ENCODE results near the gene LPP.

Gene LPP

DNA sequence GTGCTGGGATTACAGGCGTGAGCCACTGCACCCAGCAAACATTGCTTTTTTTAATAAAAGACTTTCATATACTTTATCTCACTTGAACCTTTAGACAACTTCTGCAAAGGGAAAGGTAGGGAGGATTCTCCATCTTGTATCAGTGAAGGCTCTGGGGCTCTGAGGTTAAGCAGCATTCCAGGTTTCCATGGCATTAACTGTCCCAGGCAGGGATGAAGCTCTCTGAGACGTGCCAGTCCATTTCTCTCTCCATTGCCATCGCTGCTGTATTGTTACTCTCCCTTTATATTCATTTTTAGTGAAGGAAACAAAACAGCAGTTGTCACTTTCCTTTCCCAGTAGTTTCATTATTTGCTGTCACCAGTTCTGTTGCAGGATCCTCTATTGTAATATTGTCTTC is 342.4 kb downstream of the LPP start:
- ChIA-PET POLR2A (ENCODE audit: low non-redundant PET) (no interaction called here), CTCF (no interaction called here)
- no peak for DNase-seq (ENCODE audit: low spot score)
- TF ChIP-seq, protein P1, sequence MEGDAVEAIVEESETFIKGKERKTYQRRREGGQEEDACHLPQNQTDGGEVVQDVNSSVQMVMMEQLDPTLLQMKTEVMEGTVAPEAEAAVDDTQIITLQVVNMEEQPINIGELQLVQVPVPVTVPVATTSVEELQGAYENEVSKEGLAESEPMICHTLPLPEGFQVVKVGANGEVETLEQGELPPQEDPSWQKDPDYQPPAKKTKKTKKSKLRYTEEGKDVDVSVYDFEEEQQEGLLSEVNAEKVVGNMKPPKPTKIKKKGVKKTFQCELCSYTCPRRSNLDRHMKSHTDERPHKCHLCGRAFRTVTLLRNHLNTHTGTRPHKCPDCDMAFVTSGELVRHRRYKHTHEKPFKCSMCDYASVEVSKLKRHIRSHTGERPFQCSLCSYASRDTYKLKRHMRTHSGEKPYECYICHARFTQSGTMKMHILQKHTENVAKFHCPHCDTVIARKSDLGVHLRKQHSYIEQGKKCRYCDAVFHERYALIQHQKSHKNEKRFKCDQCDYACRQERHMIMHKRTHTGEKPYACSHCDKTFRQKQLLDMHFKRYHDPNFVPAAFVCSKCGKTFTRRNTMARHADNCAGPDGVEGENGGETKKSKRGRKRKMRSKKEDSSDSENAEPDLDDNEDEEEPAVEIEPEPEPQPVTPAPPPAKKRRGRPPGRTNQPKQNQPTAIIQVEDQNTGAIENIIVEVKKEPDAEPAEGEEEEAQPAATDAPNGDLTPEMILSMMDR (conservative IDR thresholded peaks at IDR 0.05; ENCODE audit: low read depth): no peak
- no peak overlapping the region for H3K27ac ChIP-seq

DNA sequence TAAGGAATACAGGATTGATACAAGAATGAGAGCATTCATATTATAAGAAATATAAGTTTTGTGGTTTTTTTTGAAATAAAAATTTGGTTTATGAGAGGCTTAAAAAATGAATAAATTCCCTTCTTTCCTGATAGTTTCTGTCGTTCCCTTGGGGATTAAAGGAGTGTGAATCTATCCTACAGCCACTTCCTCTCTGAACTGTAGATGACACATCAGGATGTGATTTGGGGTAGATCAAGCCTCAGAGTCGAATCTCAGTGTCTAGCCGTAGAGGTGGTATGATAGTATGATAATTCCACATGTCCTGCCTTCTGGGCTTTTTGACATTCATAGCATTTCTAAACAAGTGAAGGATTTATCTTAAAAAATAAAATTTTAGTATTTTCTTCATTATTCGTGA is 343.1 kb downstream of the LPP start:
- CTCF ChIA-PET: no interaction called here
- no peak overlapping the region for H3K27ac ChIP-seq
- no peak for DNase-seq (ENCODE audit: low spot score)
- POLR2A ChIA-PET (ENCODE audit: low non-redundant PET): no interaction called here
- TF ChIP-seq, protein P1 (conservative IDR thresholded peaks at IDR 0.05; ENCODE audit: low read depth): no peak

DNA sequence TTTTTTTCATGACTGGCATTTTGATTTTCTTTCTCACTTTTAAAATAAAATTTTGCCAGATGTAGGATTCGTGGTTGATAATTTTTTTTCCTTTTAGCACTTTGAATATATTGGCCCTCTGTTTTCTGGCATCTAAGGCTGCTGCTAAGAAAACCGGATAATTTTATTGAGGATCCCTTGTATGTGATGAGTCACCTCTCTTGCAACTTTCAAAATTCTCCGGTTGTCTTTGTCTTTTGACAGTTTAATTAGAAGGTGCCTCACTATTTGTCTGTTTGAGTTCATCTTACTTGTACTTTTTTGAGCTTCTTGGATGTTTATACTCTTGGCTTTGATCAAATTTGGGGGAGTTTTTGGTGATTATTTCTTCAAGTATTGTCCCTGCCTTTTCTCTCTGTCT is 349.7 kb downstream of the LPP start:
- DNase-seq (ENCODE audit: low spot score): no peak
- ChIA-PET POLR2A (ENCODE audit: low non-redundant PET) (no interaction called here), CTCF (no interaction called here)
- TF ChIP-seq, protein P1 (conservative IDR thresholded peaks at IDR 0.05; ENCODE audit: low read depth): no peak
- H3K27ac ChIP-seq: no peak overlapping the region

DNA sequence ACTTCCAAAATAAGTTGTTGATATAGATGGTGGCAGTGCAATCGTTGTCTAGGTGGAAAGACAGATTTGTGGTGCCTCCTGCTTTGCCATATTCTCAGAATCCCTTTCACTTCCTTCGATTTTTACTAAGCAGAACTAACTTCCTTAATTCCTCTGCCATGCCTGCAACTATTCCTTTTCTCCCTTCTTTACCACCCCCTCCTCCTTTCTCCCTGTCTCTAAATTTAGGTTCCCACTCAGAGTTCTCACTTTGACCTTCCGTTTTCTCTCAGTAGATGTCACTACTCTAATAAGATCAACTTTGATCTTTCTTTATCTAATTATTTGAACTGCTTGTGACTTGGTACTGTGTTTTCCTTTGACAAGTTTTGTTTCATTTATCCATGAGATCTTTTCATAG is 351.2 kb downstream of the LPP start:
- ChIA-PET CTCF (no interaction called here), POLR2A (ENCODE audit: low non-redundant PET) (no interaction called here)
- no peak for DNase-seq (ENCODE audit: low spot score)
- no peak overlapping the region for H3K27ac ChIP-seq
- TF ChIP-seq, protein P1 (conservative IDR thresholded peaks at IDR 0.05; ENCODE audit: low read depth): no peak

DNA sequence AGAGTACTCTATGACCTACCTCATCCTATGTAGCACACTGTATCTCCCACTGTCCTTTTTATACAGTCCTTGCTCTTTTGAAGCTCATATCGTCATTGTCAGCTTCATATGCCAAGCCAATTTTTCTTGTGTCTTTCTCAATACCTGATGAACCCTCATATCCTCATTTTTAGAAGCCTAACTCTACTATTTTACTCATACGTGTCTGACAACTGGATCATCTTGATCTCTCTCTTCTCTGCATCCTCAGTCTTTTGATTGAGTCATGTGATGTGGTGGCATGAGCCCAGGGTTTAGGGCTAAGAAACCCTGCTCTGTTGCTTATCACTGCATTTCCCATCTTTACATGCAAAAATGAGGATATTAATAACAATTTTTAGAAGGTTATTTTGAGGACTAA is 352.0 kb downstream of the LPP start:
- TF ChIP-seq, protein P1 (conservative IDR thresholded peaks at IDR 0.05; ENCODE audit: low read depth): no peak
- POLR2A ChIA-PET (ENCODE audit: low non-redundant PET): no interaction called here
- H3K27ac ChIP-seq: no peak overlapping the region
- CTCF ChIA-PET: no interaction called here
- DNase-seq (ENCODE audit: low spot score): no peak

DNA sequence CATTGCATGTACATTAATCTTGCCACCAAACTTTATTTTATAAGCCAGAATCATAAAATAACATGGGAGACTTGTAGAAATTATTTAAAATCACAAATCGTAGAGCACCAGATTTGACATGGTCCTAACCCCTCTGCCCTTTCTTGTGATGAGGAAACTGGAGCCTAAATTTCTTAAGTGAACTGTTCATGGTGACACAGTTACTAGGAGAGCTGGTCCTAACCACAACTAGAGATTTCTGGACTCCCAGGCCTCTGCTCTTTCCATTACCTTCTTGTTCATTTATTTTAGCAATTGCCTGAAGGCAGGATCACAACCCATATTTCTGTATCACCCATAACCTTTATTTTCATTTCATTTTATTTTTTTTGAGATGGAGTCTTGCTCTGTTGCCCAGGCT is 352.5 kb downstream of the LPP start:
- no peak for DNase-seq (ENCODE audit: low spot score)
- no peak overlapping the region for H3K27ac ChIP-seq
- ChIA-PET POLR2A (ENCODE audit: low non-redundant PET) (no interaction called here), CTCF (no interaction called here)
- TF ChIP-seq, protein P1 (conservative IDR thresholded peaks at IDR 0.05; ENCODE audit: low read depth): no peak

DNA sequence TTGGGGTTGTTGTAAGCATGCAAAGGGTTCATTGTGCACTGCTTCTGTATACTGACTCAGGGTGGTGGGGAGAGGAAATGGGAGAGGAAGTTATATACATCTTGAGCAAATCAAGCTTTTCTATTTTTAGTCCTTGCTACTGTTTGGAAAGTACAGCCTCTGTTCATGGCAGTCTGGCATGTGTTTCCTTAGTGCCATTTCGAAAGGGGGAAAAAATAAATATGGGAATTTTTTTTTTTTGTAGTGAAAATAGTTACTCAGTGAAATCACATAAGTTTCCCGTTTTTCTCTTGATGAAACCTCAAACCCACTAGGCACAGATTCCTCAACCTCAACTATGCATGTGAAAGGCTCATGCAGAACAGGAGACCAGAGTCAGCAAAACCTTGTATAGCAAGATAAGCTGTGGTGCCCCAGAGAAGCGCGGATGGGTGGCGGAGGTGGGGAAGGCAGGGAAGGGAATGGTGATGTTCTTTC is 353.3 kb downstream of the LPP start:
- no peak for DNase-seq (ENCODE audit: low spot score)
- no peak overlapping the region for H3K27ac ChIP-seq
- TF ChIP-seq, protein P1 (conservative IDR thresholded peaks at IDR 0.05; ENCODE audit: low read depth): no peak
- ChIA-PET POLR2A (ENCODE audit: low non-redundant PET) (no interaction called here), CTCF (interaction anchor here (0.7 kb wide), 1 partner anchor 521 kb away, joined by 8 read pairs; no protein-coding TSS in a partner anchor)
